HL-60 (cell line): ENCODE results near the gene RARRES1.

Experiments used
- GABPA ChIP-seq: IDR thresholded peaks from 2 replicates; pipeline ENCODE4 v1.6.1; 2012; ENCODE audit warnings: low read depth
- POLR2AphosphoS5 ChIP-seq: IDR thresholded peaks from 2 replicates; pipeline ENCODE4 v1.6.1; 2012; ENCODE audit warnings: low read depth
- TF ChIP-seq, protein P1 (sequence below): IDR thresholded peaks from one replicate; pipeline ENCODE4 v1.5.1; 2011; ENCODE audit warnings: low read length, control low read depth, inconsistent platforms; ENCODE audit not compliant: insufficient read depth
- TF ChIP-seq, protein P2 (sequence below): IDR thresholded peaks from 2 replicates; pipeline ENCODE4 v1.6.1; 2012; ENCODE audit warnings: low read depth; ENCODE audit not compliant: insufficient replicate concordance

DNA sequence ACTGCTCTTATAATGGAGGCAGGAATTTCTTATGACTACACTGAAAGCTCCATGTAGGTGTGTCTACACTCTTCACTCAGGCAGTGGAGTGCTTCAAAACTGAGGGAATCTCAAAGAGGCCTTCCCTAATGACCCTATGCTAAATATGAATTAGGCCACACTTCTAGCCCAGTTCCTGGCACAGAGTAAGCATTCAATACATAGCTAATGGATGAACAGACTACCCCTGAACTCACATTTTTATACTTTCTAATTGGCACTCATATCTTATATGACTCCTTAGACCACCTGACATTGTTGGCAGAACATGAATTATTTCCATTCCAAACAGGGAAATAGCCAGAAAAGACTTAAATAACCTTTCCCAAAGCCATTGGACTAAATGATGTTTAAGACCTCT is 3.4 kb downstream of the RARRES1 start:
- no peak for TF ChIP-seq POLR2AphosphoS5
- TF ChIP-seq, protein P1, sequence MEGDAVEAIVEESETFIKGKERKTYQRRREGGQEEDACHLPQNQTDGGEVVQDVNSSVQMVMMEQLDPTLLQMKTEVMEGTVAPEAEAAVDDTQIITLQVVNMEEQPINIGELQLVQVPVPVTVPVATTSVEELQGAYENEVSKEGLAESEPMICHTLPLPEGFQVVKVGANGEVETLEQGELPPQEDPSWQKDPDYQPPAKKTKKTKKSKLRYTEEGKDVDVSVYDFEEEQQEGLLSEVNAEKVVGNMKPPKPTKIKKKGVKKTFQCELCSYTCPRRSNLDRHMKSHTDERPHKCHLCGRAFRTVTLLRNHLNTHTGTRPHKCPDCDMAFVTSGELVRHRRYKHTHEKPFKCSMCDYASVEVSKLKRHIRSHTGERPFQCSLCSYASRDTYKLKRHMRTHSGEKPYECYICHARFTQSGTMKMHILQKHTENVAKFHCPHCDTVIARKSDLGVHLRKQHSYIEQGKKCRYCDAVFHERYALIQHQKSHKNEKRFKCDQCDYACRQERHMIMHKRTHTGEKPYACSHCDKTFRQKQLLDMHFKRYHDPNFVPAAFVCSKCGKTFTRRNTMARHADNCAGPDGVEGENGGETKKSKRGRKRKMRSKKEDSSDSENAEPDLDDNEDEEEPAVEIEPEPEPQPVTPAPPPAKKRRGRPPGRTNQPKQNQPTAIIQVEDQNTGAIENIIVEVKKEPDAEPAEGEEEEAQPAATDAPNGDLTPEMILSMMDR: no peak
- no peak for TF ChIP-seq GABPA
- TF ChIP-seq, protein P2, sequence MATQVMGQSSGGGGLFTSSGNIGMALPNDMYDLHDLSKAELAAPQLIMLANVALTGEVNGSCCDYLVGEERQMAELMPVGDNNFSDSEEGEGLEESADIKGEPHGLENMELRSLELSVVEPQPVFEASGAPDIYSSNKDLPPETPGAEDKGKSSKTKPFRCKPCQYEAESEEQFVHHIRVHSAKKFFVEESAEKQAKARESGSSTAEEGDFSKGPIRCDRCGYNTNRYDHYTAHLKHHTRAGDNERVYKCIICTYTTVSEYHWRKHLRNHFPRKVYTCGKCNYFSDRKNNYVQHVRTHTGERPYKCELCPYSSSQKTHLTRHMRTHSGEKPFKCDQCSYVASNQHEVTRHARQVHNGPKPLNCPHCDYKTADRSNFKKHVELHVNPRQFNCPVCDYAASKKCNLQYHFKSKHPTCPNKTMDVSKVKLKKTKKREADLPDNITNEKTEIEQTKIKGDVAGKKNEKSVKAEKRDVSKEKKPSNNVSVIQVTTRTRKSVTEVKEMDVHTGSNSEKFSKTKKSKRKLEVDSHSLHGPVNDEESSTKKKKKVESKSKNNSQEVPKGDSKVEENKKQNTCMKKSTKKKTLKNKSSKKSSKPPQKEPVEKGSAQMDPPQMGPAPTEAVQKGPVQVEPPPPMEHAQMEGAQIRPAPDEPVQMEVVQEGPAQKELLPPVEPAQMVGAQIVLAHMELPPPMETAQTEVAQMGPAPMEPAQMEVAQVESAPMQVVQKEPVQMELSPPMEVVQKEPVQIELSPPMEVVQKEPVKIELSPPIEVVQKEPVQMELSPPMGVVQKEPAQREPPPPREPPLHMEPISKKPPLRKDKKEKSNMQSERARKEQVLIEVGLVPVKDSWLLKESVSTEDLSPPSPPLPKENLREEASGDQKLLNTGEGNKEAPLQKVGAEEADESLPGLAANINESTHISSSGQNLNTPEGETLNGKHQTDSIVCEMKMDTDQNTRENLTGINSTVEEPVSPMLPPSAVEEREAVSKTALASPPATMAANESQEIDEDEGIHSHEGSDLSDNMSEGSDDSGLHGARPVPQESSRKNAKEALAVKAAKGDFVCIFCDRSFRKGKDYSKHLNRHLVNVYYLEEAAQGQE: no peak
